Activated naive CD8-positive, alpha-beta T cell treated with anti-CD3 and anti-CD28 coated beads, Interleukin-2, amount 10 ng/mL, durations not matched to agents 7 days and 5 days (primary cell): Measurements from ENCODE around the gene IKZF3. TPM values are rescaled to one million over a fixed set of nuclear protein-coding genes. Genes with fewer than 3 reads are reported as not detected.
"Not testable (repeated sequence)": the region's sequence is repeated elsewhere in the genome, so short reads cannot be mapped to it uniquely, and the experiment has no call there.

Experiments
- ATAC-seq: fragments of 150-1000 bp; cut with Tn5 transposase; one replicate; pipeline ENCODE4 v1.10.0; 2021; ENCODE audit warnings: low read depth, moderate library complexity
- POLR2A ChIA-PET: fragments of 350-600 bp; sonication (Branson Sonifier 250); formaldehyde crosslinking; loops from one replicate; lab custom pipeline; 2021; ENCODE audit warnings: antibody characterized with exemption; lab: Charles Lee
- DNase-seq: peaks from one replicate; pipeline ENCODE4 v3.0.0; 2021
- H3K27ac Mint-ChIP-seq: one replicate; pipeline ENCODE4 v1.8.0; 2022; ENCODE audit warnings: mild to moderate bottlenecking, mixed read lengths
- H3K27me3 Mint-ChIP-seq: one replicate; pipeline ENCODE4 v1.8.0; 2022; ENCODE audit warnings: mild to moderate bottlenecking, moderate library complexity, mixed read lengths
- H3K36me3 Mint-ChIP-seq: one replicate; pipeline ENCODE4 v1.8.0; 2021; ENCODE audit warnings: mild to moderate bottlenecking, mixed read lengths
- H3K4me1 Mint-ChIP-seq: one replicate; pipeline ENCODE4 v1.8.0; 2021; ENCODE audit warnings: mixed read lengths
- H3K4me3 Mint-ChIP-seq: one replicate; pipeline ENCODE4 v1.8.0; 2022; ENCODE audit warnings: mild to moderate bottlenecking, moderate library complexity, mixed read lengths
- H3K9me3 Mint-ChIP-seq: one replicate; pipeline ENCODE4 v1.8.0; 2021; ENCODE audit warnings: mixed read lengths
- total RNA-seq, 2 experiments: library from RNA; stranded (reverse); gene quantifications; one replicate each; pipeline ENCODE4 v1.2.3, GENCODE V29; 2021

IKZF3 gene
- total RNA-seq, 2 experiments from 2014 or later: 78.5 to 83.5 TPM

DNA sequence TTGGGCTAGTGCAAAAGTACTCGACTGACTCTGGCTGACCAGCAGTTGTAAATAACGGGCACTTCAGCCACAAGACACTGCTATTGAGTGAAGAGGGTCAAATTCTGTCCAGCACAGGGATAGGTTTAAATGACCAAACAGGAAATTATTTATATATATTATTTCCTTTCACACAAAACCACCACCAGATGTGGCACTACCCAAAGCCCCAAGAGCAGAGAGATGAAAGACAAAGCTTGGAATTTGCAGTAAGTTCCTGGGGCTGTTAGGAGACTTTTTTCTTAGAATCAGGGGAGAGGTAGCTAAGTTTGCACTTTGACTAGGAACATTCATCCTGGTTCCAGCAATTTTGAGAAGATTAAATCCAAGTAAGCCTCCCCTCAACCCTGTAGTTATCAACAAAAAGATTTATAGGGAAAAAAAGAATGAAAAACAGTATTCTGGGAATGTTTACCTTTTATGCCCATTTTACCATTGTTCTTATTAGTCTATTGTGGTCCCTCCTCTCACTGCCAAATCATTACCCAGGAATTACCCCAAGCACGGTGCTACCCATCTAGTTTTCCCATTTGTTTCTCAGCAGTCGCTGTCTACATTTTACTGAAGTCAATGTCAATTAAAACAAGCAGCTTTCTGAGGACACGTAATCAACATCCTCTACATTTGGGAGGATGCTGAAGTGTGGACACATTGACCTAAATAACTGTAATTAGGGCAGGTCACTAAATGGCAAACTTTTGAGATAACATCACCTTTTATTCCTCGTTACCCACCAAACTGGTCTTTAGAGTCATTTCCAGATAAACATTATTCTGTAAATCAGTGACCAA is 82.9 kb downstream of the IKZF3 start:
- no peak for DNase-seq
- peaks cover 55% of the 10 kb centered on the region for H3K4me1 Mint-ChIP-seq
- peaks cover 25% of the 10 kb centered on the region for H3K36me3 Mint-ChIP-seq
- POLR2A ChIA-PET: interaction anchor here (0.7 to 2.5 kb wide), 4 partner anchors 10 to 50 kb away, joined by 3 to 7 read pairs (median 4); no protein-coding TSS in a partner anchor
- peak overlapping the region; percentile 61 for H3K27ac Mint-ChIP-seq
- H3K9me3 Mint-ChIP-seq: no peaks in the 10 kb centered on the region
- H3K4me3 Mint-ChIP-seq: peak overlapping the region; percentile 67
- no peaks in the 10 kb centered on the region for H3K27me3 Mint-ChIP-seq
- ATAC-seq: no peak

DNA sequence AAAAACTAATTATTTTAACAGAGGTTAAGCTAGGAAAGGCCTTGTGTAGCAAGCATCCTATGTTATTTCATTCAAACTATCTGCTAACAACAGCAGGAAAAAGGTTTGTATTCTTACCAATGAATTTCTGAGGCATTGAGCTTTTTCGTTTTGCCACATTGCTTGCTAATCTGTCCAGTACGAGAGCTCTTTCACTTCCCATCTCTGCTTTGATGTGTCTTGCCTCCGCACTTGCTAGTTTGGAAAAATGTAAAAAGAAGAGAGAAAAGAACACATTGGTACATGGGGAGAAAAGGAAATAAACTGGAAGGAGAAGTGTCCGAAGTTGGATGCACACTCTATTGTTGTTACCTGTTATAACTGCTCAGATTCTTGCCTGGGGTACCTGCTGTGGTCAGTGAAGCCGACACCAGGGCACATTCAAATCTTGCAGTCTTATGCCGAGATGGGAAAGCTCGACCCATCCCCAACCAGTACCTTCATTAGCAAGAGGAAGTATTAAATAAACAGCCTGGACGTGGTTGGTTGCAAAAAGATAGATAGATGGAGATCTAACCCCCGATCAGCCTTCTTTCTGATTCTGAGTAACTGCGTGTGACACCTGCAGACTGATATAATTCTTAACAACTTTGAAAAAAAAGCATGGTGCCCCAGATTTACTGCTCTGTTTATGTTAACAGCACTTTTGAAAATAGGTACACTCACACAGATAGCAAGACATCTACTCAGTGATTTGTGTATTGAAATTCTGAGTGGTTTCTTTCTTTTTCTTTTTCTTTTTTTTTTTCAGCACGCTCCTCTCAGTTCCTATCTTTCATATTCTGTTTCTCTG is 86.4 kb downstream of the IKZF3 start:
- H3K27ac Mint-ChIP-seq: peak overlapping the region; percentile 87
- no peak for DNase-seq
- POLR2A ChIA-PET: interaction anchor here (0.9 to 1.7 kb wide), 7 partner anchors 15 to 203 kb away, joined by 3 to 8 read pairs (median 3); partner anchors contain the start of genes IKZF3 and PSMD3
- peaks cover 74% of the 10 kb centered on the region for H3K4me1 Mint-ChIP-seq
- peaks cover 17% of the 10 kb centered on the region for H3K36me3 Mint-ChIP-seq
- H3K4me3 Mint-ChIP-seq: peak overlapping the region; percentile 85
- peak; percentile 40 for ATAC-seq
- no peaks in the 10 kb centered on the region for H3K9me3 Mint-ChIP-seq
- no peaks in the 10 kb centered on the region for H3K27me3 Mint-ChIP-seq

DNA sequence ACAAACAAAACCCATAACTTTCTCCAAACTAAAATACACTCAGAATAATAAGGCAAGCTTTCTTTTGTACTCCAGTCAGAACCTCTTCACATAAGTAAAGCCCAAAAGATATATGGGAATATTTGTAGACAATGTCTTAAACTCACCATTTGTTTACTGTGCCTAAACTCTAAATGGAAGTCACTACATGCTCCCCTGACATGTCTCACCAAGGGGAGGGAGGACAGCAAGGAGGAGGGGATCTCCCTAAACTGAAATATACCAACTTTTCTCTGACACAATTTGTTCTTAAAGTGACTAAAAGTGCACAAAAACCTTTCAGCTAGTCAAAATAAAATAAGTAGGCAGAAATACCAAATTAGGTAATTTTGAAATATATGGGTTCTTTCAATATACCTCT is 87.9 kb downstream of the IKZF3 start:
- peaks cover 19% of the 10 kb centered on the region for H3K36me3 Mint-ChIP-seq
- ATAC-seq: peak; percentile 29
- H3K9me3 Mint-ChIP-seq: no peaks in the 10 kb centered on the region
- H3K27me3 Mint-ChIP-seq: no peaks in the 10 kb centered on the region
- no peak for DNase-seq
- peak overlapping the region; percentile 87 for H3K27ac Mint-ChIP-seq
- POLR2A ChIA-PET: interaction anchor here (0.7 to 1.6 kb wide), 7 partner anchors 29 to 1932 kb away, joined by 3 to 5 read pairs (median 3); partner anchors contain the start of gene IKZF3
- H3K4me3 Mint-ChIP-seq: peak overlapping the region; percentile 85
- H3K4me1 Mint-ChIP-seq: peaks cover 74% of the 10 kb centered on the region

DNA sequence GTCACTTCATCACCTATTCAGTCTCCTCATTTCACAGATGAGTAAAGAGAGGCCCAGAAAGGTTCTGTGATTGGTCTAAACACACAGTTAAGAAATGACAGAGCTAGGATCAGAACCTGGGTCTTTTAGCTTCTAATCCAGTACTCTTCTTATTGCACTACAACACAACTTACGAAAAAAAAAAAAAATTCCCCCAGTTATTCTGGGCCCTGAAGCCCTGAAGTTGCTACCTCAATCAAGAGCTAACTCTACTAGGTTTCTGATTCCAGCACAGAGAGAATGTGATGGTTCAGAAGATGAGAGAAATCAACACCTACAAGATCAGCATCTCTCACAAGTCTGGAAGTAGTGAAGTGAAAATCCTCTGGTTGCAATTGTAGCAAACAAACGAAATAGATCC is 89.1 kb downstream of the IKZF3 start:
- ATAC-seq: no peak
- Mint-ChIP-seq H3K4me1 (peaks cover 78% of the 10 kb centered on the region), H3K36me3 (peaks cover 23% of the 10 kb centered on the region)

DNA sequence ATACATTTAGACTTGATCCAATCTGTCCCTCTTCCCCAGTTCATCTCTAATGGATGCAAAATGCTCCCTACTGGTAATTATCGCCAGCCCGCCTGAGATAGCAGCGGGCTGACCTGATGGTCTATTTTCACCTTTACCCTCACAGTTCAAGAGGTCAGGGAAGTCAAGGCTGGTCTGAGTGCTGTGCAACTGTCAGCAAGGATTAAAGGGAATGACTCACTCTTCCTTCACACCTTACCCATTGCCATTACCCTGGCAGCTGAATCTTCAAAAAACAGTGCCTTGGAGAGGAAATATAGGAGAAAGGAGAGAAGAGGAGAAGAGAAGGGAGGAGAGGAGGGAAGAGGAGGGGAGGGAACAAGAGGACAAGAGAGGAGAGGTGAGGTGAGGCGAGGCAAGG is 90.1 kb downstream of the IKZF3 start:
- POLR2A ChIA-PET: interaction anchor here (1.8 kb wide), 1 partner anchor 19 kb away, joined by 5 read pairs; no protein-coding TSS in a partner anchor
- Mint-ChIP-seq H3K4me3 (peak overlapping the region; percentile 69), H3K27me3 (no peaks in the 10 kb centered on the region), H3K4me1 (peaks cover 81% of the 10 kb centered on the region), H3K27ac (peak overlapping the region; percentile 81), H3K36me3 (peaks cover 24% of the 10 kb centered on the region), H3K9me3 (no peaks in the 10 kb centered on the region)
- ATAC-seq (no peak), DNase-seq (no peak)

More for the DNA sequence above, 89.1 kb downstream of the IKZF3 start:
- no peaks in the 10 kb centered on the region for H3K27me3 Mint-ChIP-seq
- no peaks in the 10 kb centered on the region for H3K9me3 Mint-ChIP-seq
- no peak for DNase-seq
- POLR2A ChIA-PET: interaction anchor here (0.9 to 1.8 kb wide), 3 partner anchors 20 to 72 kb away, joined by 3 to 5 read pairs (median 5); no protein-coding TSS in a partner anchor
- peak overlapping the region; percentile 85 for H3K4me3 Mint-ChIP-seq
- peak overlapping the region; percentile 87 for H3K27ac Mint-ChIP-seq

DNA sequence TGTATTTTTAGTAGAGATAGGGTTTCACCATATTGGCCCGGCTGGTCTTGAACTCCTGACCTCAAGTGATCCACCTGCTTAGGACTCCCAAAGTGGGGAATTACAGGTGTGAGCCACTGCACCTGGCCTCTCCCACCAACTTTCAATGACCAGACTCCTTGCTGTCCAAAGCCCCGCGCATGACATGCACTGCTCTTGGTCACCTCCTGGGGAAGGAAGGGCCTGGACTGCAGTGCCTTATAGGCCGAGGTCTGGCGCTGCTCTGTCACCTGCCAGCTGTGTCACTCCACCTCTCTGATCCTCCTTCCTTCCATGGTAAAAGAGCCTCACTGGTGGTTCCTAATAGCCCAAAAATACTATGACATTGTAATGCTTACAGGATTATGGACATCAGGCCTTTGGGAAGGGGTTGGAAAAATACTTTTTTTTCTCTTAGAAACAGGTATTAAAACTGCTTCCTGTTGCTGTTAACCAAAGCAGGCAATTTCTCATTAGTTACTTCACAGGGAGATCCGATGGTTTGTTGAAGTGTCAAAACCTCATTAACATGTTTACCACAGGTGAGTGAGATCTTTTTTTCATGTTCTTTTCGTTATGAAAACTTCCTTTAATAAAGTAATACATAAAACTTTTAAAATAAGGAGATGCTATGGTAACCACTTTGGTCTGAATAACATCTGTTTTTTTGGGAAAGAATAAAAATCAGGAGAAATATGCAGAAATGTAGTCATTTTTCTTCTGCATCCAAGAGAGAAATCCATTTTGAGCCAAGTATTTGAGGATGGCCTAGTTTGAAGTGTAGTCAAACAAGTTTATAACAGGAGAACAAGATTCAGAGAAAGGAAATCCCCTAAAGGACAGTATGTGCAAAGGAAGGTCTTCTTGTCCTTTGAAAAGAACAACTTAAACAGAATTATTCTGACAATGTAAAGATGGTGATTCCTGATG is 90.9 kb downstream of the IKZF3 start:
- DNase-seq (no peak), ATAC-seq (no peak)

DNA sequence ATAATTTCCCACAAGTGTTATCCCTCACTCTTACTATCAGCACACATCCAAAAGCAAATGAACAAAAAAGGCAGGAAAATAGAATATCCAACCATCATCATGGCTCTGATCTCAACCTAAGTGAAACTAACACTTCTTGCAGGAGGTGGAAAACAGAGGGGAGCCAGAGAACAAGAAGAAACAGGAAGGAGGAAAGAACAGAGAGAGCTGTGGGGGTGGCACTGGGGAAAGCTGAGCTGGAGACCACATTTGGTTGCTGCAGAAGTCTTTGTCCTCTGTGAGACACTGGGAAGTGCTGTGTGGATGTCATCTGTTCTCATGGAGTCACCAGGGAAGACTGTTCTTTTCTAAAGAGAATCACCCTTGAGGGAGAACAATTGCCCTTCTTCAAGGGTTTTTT is 91.7 kb downstream of the IKZF3 start:
- no peaks in the 10 kb centered on the region for H3K27me3 Mint-ChIP-seq
- POLR2A ChIA-PET: interaction anchor here (0.5 to 1.4 kb wide), 3 partner anchors 19 to 122 kb away, joined by 3 to 5 read pairs (median 3); no protein-coding TSS in a partner anchor
- H3K27ac Mint-ChIP-seq: peak overlapping the region; percentile 75
- ATAC-seq (no peak), DNase-seq (no peak)
- H3K4me3 Mint-ChIP-seq: peak overlapping the region; percentile 58
- H3K36me3 Mint-ChIP-seq: peaks cover 33% of the 10 kb centered on the region
- no peaks in the 10 kb centered on the region for H3K9me3 Mint-ChIP-seq
- H3K4me1 Mint-ChIP-seq: peaks cover 81% of the 10 kb centered on the region

More for the DNA sequence above, 90.9 kb downstream of the IKZF3 start:
- peak overlapping the region; percentile 67 for H3K4me3 Mint-ChIP-seq
- no peaks in the 10 kb centered on the region for H3K9me3 Mint-ChIP-seq
- H3K36me3 Mint-ChIP-seq: peaks cover 28% of the 10 kb centered on the region
- peaks cover 83% of the 10 kb centered on the region for H3K4me1 Mint-ChIP-seq
- no peaks in the 10 kb centered on the region for H3K27me3 Mint-ChIP-seq
- POLR2A ChIA-PET: interaction anchor here (1.4 kb wide), 1 partner anchor 20 kb away, joined by 3 read pairs; no protein-coding TSS in a partner anchor
- H3K27ac Mint-ChIP-seq: peak overlapping the region; percentile 82

DNA sequence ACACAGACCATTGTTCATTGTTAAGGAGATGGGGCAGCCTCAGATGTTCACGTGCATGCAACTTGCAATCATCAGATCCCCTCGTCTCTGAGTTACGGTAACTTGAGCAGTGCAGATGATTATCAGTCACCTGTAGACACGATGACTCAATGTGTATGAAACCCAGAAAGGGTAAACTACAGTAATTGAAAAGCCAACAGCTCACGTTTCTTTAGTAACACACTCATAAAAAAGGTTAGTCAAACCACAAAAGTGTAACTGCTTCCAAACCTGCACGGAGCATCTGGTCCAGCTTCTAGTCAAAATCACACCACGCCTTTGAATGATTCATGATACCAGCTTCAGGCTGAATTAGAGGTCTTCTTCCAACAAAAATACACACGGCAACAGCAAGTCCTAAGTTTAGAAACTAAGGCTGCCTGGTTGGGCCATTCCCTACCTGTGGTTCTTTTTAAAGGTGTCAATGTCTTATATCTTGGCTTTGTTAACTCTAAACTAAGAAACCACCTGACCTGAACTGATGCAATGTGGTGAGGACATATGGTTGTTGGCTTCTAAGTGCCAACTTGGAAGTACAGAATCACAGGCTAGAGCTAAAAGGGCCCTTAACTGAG is 94.0 kb downstream of the IKZF3 start:
- DNase-seq (no peak), ATAC-seq (peak; percentile 70)
- Mint-ChIP-seq H3K27me3 (no peaks in the 10 kb centered on the region), H3K9me3 (peaks cover 1% of the 10 kb centered on the region), H3K36me3 (peaks cover 54% of the 10 kb centered on the region), H3K4me3 (peak overlapping the region; percentile 43), H3K27ac (peak overlapping the region; percentile 79), H3K4me1 (peaks cover 71% of the 10 kb centered on the region)
- POLR2A ChIA-PET: interaction anchor here (1.5 to 2.2 kb wide), 2 partner anchors 12 to 15 kb away, joined by 4 to 9 read pairs; no protein-coding TSS in a partner anchor

DNA sequence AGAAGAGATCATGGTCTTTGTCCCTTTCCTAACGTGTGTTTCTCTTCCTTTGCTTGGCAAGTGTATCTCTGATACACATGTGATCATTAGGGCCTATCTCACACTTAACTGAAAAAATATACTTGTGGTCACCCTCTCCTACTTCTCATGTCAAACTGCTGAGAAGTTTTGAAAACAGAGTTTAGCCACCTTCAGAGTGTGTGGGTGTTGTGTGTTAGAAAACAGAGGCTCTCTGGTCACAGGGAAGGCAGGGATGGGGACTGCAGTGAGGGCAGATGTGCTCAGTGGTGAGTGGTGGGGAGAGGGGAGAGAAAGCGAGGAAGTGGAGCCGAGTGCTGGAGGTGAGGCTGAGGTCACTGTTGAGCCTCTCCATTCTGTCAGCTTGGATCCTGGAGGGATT is 97.0 kb downstream of the IKZF3 start:
- peaks cover 51% of the 10 kb centered on the region for H3K4me1 Mint-ChIP-seq
- no peak for ATAC-seq

DNA sequence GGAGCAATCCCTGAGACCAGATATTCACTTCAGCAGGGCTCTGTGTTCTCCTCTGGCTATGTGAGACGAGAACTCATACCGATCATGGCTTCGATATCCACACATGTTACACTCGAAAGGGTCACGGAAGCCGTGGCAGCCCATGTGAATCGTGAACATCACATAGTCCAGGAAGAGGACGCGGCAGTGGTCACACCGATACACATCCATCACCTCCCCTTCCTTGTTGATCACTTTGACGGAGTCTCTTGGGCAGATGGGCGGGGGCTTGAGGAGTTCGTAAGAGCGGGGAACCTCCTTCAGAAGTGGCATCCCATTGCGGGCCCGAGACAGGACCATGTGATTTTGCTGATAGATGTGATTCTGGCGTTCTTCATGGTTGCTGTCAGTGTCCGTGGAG is 98.3 kb downstream of the IKZF3 start:
- H3K4me3 Mint-ChIP-seq: no peak overlapping the region
- ATAC-seq: no peak
- POLR2A ChIA-PET: interaction anchor here (0.5 kb wide), 1 partner anchor 26 kb away, joined by 3 read pairs; no protein-coding TSS in a partner anchor
- no peak overlapping the region for H3K27ac Mint-ChIP-seq
- no peaks in the 10 kb centered on the region for H3K27me3 Mint-ChIP-seq
- peaks cover 55% of the 10 kb centered on the region for H3K36me3 Mint-ChIP-seq
- peaks cover 41% of the 10 kb centered on the region for H3K4me1 Mint-ChIP-seq
- H3K9me3 Mint-ChIP-seq: peaks cover 1% of the 10 kb centered on the region
- DNase-seq: no peak

More for the DNA sequence above, 97.0 kb downstream of the IKZF3 start:
- H3K27me3 Mint-ChIP-seq: no peaks in the 10 kb centered on the region
- POLR2A ChIA-PET: no interaction called here
- no peak overlapping the region for H3K4me3 Mint-ChIP-seq
- H3K9me3 Mint-ChIP-seq: peaks cover 1% of the 10 kb centered on the region
- DNase-seq: no peak
- peaks cover 61% of the 10 kb centered on the region for H3K36me3 Mint-ChIP-seq
- H3K27ac Mint-ChIP-seq: no peak overlapping the region

DNA sequence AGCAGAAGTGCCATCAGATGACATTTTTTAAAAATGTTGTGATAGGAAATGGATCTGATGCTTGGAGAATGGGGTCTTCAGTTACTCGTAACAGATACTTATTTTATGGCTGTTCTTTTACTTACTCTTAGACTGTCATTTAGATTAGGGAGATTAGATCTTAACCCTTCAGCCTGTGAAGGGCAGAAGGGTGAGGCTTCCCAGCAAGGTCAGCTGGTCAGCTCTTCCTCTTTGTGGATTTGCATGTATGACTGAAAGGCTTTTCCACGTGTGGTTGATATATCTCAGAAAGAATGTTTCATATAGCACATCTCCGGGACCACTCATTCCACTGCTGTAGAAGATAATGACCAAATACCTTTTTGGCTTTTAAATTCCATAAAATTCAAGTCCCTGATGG is 98.9 kb downstream of the IKZF3 start:
- H3K4me3 Mint-ChIP-seq: no peak overlapping the region
- no peak for DNase-seq
- H3K27ac Mint-ChIP-seq: no peak overlapping the region
- peaks cover 57% of the 10 kb centered on the region for H3K36me3 Mint-ChIP-seq
- no peak for ATAC-seq
- POLR2A ChIA-PET: no interaction called here
- H3K27me3 Mint-ChIP-seq: no peaks in the 10 kb centered on the region
- H3K4me1 Mint-ChIP-seq: peaks cover 35% of the 10 kb centered on the region
- H3K9me3 Mint-ChIP-seq: peaks cover 1% of the 10 kb centered on the region

DNA sequence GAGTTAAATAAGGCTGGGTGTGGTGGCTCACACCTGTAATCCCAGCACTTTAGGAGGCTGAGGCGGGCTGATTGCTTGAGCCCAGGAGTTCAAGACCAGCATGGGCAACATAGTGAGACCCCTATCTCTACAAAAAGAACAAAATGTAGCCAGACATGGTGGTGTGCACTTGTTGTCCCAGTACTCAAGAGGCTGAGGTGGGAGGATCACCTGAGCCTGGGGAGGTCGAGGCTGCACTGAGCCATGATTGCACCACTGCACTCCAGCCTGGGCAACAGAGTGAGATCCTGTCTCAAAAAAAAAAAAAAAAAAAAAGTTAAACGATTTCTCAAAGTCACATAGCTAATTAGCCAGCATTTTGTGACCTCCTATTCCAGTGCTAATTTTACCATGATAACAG is 99.9 kb downstream of the IKZF3 start:
- ATAC-seq, H3K9me3 Mint-ChIP-seq, H3K4me3 Mint-ChIP-seq, DNase-seq, H3K27ac Mint-ChIP-seq, POLR2A ChIA-PET, H3K27me3 Mint-ChIP-seq: not testable (repeated sequence)
- Mint-ChIP-seq H3K36me3 (peaks cover 57% of the 10 kb centered on the region), H3K4me1 (peaks cover 34% of the 10 kb centered on the region)
